ENCODE data around the gene ZNF770. TPM values are rescaled to one million over a fixed set of nuclear protein-coding genes. Genes with fewer than 3 reads are reported as not detected.

The ZNF770 gene
- total RNA-seq, 6 donors from 2014 or later, result 6.4 to 28.2 (median 21.7) TPM

DNA sequence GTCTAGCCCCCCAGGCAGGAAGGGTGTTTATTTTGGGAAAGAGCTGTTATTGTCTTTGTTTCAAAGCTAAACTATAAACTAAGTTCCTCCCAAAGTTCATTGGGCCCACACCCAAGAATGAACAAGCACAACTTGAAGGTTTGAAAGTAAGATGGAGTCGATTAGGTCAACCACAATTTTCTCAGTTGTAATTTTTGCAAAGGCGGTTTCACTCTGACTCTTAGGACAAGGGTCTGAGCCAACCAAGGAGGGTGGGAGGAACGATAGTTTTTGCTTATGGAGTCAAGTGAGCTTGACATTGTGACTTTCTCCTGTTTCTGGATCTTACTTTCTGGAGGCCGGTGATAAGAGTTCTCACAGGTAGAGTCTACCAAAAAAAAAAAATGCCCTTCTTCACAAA, 5.8 kb upstream of the ZNF770 start:
- 77 to 87% methylated on average over 4 of the region's 4 CpGs for WGBS, 2 donors
- Histone ChIP-seq H3K36me3 (no peaks in the 10 kb centered on the region), H3K9me3 (no peaks in the 10 kb centered on the region), H3K4me1 (peaks cover 3 to 6% (median 4%) of the 10 kb centered on the region in 4 donors), H3K4me3 (no peak overlapping the region), H3K27me3 (no peaks in the 10 kb centered on the region), H3K27ac (no peak overlapping the region)
- DNase-seq (no peak), ATAC-seq (ENCODE audit: low FRiP score in 2 of 2) (no peak)
- no peak for TF ChIP-seq EP300 (IDR thresholded peaks at IDR 0.05)
- TF ChIP-seq POLR2A (IDR thresholded peaks at IDR 0.05), result no peak
- no peak for TF ChIP-seq POLR2AphosphoS5 (IDR thresholded peaks at IDR 0.05)
- TF ChIP-seq, protein P1, sequence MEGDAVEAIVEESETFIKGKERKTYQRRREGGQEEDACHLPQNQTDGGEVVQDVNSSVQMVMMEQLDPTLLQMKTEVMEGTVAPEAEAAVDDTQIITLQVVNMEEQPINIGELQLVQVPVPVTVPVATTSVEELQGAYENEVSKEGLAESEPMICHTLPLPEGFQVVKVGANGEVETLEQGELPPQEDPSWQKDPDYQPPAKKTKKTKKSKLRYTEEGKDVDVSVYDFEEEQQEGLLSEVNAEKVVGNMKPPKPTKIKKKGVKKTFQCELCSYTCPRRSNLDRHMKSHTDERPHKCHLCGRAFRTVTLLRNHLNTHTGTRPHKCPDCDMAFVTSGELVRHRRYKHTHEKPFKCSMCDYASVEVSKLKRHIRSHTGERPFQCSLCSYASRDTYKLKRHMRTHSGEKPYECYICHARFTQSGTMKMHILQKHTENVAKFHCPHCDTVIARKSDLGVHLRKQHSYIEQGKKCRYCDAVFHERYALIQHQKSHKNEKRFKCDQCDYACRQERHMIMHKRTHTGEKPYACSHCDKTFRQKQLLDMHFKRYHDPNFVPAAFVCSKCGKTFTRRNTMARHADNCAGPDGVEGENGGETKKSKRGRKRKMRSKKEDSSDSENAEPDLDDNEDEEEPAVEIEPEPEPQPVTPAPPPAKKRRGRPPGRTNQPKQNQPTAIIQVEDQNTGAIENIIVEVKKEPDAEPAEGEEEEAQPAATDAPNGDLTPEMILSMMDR (IDR thresholded peaks at IDR 0.05), result no peak

- Histone ChIP-seq H3K4me1 (peaks cover 3 to 7% (median 6%) of the 10 kb centered on the region in 4 donors), H3K9me3 (no peaks in the 10 kb centered on the region), H3K4me3 (no peak overlapping the region), H3K36me3 (no peaks in the 10 kb centered on the region), H3K27ac (no peak overlapping the region), H3K27me3 (no peaks in the 10 kb centered on the region)
- DNase-seq (no peak), ATAC-seq (ENCODE audit: low FRiP score in 2 of 2) (no peak)
- 87 to 94% methylated on average over 6 of the region's 6 CpGs for WGBS, 2 donors
- TF ChIP-seq POLR2AphosphoS5 (IDR thresholded peaks at IDR 0.05) (no peak), EP300 (IDR thresholded peaks at IDR 0.05) (no peak), POLR2A (IDR thresholded peaks at IDR 0.05) (no peak)
- TF ChIP-seq, protein P1 (IDR thresholded peaks at IDR 0.05), result no peak
These were observed 5.3 kb upstream of the ZNF770 start for GRCh38 chr15:34993412-34993811.

GRCh38 chr15:34987609-34988026, 469 bp downstream of the ZNF770 start:
- H3K27me3 ChIP-seq, result no peaks in the 10 kb centered on the region
- H3K36me3 ChIP-seq, result peaks cover 0 to 20% (median 4%) of the 10 kb centered on the region in 4 donors
- peak in 1 of 2 donors; percentile 2 for ATAC-seq (ENCODE audit: low FRiP score in 2 of 2)
- TF ChIP-seq EP300 (IDR thresholded peaks at IDR 0.05), result no peak
- TF ChIP-seq POLR2AphosphoS5 (IDR thresholded peaks at IDR 0.05), result no peak
- TF ChIP-seq, protein P1 (IDR thresholded peaks at IDR 0.05), result no peak
- TF ChIP-seq POLR2A (IDR thresholded peaks at IDR 0.05), result no peak
- H3K4me1 ChIP-seq, result peaks cover 29 to 49% (median 36%) of the 10 kb centered on the region in 4 donors
- H3K4me3 ChIP-seq, result peak overlapping the region; percentile 31 to 91 (median 87)
- DNase-seq, result no peak
- H3K27ac ChIP-seq, result peak overlapping the region; percentile 94 to 99 (median 98)
- 0 to 1% methylated on average over 14 to 16 of the region's 16 CpGs for WGBS, 2 donors
- no peaks in the 10 kb centered on the region for H3K9me3 ChIP-seq

- H3K36me3 ChIP-seq, result peaks cover 1 to 27% (median 6%) of the 10 kb centered on the region in 4 donors
- no peaks in the 10 kb centered on the region for H3K27me3 ChIP-seq
- peak overlapping the region; percentile 31 to 91 (median 87) for H3K4me3 ChIP-seq
- H3K4me1 ChIP-seq, result peaks cover 29 to 49% (median 36%) of the 10 kb centered on the region in 4 donors
- H3K27ac ChIP-seq, result peak overlapping the region in 2 of 4 donors; percentile 97 to 98
- no peaks in the 10 kb centered on the region for H3K9me3 ChIP-seq
- TF ChIP-seq EP300 (IDR thresholded peaks at IDR 0.05), result no peak
- TF ChIP-seq, protein P1 (IDR thresholded peaks at IDR 0.05), result no peak
- no peak for TF ChIP-seq POLR2AphosphoS5 (IDR thresholded peaks at IDR 0.05)
- TF ChIP-seq POLR2A (IDR thresholded peaks at IDR 0.05), result no peak
- DNase-seq, result no peak
- 30 to 34% methylated on average over 9 of the region's 9 CpGs for WGBS, 2 donors
- no peak for ATAC-seq (ENCODE audit: low FRiP score in 2 of 2)
These were observed 1.2 kb downstream of the ZNF770 start for GRCh38 chr15:34986771-34987480.

Measured in upper lobe of left lung (tissue), 6 donors.